ENCODE data around the gene PCBP3. TPM values are rescaled to one million over a fixed set of nuclear protein-coding genes. Genes with fewer than 3 reads are reported as not detected.
"Not testable (repeated sequence)": the region's sequence is repeated elsewhere in the genome, so short reads cannot be mapped to it uniquely, and the experiment has no call there.

The PCBP3 gene
- polyA plus RNA-seq (ENCODE audit: insufficient read length in 10 of 10): 1 to 10 TPM in 8 of 10 donors, under 1 TPM in 2; 0.72 to 2.2 (median 1.2) TPM
- long read RNA-seq, donor 1: 0 reads
- long read RNA-seq, donor 2: 0 reads
- long read RNA-seq, donor 3: 0 reads
- long read RNA-seq, donor 4: 0 reads
- long read RNA-seq, donor 5: 0 reads
- long read RNA-seq, donor 6: 0 reads
- long read RNA-seq, donor 7: 0 reads
- long read RNA-seq, donor 8: 0 reads
- long read RNA-seq, donor 9: 0 reads

- DNase-seq: peak; percentile 81 to 93 (median 88)
Observed at GRCh38 chr21:45643021-45643980, at the start of gene PCBP3. TSS of gene PCBP3 (plus strand) at chr21:45643725. CDS start at chr21:45850086, 206,361 bp downstream.

GRCh38 chr21:45594721-45595489 lies 48.6 kb upstream of the PCBP3 start:
- DNase-seq: no peak

- no peak for DNase-seq
Observed at GRCh38 chr21:45595574-45596295, 47.8 kb upstream of the PCBP3 start.

GRCh38 chr21:45596704-45597318 lies 46.7 kb upstream of the PCBP3 start:
- DNase-seq: peak in 2 of 3 donors; percentile 42 to 55

DNA sequence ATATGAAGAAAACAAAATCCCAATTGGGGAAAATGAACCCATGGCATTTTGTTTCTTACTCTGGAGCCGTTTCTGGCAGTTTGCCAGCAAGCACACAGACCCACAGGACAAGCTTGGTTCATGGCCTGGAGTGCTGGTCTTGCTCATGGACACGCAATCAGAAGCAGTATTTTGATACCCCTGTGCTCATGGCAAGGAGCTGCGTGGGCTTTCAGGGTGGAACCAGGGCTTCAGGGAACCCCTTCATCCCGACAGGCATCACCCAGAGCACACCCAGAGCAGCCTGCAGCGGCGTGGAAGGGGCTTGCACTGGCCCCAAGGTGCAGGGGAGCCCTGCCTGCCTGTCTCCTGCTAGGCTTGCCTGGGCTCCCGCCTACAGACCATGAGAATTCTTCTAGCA lies 45.4 kb upstream of the PCBP3 start:
- DNase-seq: no peak

- DNase-seq: no peak
Observed at GRCh38 chr21:45598666-45599065, 44.9 kb upstream of the PCBP3 start.

DNA sequence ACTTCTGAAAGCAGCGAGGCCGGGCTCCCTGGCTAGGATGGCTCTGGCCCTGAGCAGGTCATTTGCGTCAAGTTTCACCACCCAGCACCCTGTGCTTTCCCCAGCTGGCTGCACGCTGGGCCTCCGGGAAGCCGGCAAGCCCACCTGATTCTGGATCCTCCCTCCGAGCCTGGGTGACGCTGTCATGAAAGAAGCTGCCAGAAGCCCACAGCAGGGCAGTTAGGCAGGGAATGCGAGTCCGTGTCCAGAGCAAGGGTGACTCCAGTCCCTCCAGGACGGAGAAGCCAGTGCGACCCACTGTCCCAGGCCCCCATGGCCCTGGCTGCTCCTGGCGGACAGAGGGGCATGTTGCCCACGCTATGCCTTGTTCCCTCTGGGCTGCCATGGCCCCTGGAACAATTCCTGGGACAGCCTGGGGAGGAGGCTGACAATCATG lies 44.4 kb upstream of the PCBP3 start:
- no peak for DNase-seq

- DNase-seq: no peak
Observed at GRCh38 chr21:45600248-45600647, 43.3 kb upstream of the PCBP3 start.

- no peak for DNase-seq
Observed at GRCh38 chr21:45601551-45601950, 42.0 kb upstream of the PCBP3 start.

DNA sequence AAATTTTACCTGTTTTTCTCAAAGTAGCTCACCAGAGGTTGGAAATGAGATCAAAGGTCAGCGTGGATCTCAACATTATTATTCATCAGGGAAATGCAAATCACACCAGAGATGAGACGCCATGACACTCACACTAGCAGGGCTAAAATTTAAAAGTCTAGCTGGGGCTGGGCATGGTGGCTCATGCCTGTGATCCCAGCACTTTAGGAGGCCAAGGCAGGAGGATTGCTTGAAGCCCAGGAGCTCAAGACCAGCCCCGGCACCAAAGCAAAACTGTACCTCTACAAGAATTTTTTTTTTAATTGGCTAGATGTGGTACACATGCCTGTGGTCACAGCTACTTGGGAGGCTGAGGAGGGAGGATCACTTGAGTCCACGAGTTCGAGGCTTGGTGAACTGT lies 41.4 kb upstream of the PCBP3 start:
- no peak for DNase-seq

DNA sequence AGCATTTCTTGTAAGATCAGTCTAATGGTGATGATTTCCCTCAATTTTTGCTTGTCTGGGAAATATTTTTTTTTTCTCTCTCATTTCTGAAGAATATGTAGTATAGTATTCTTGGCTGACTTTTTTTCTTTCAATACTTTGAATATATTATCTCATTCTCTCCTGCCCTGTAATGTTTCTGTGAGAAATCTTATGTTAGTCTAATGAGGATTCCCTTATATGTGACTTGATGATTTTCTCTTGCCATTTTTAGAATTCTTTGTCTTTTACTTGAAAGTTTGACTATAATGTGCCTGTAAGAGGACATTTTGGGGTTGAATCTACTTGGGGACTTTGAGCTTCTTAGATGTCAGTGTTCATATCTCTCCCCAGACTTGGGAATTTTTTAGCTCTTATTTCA lies 40.0 kb upstream of the PCBP3 start:
- no peak for DNase-seq

DNA sequence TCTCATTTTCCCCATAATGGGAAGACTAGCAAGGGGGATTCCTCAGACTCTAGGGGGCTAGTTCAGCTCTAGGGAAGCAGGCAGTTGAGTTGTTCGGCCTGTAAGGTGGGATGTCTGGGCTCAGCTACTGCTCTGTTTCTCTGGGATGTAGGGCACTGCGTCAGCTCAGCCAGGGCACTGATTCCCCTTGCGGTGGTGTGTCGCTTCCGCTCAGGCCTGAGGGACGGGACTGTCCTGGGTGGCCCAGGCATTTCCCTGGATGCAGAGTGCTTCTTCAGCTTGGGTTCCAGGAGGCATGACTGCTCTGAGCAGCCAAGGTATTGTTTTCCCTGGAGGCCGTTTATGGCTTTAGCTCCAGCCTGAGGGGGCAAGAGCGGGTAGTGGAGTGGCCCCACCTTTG lies 38.8 kb upstream of the PCBP3 start:
- DNase-seq: not testable (repeated sequence)

DNA sequence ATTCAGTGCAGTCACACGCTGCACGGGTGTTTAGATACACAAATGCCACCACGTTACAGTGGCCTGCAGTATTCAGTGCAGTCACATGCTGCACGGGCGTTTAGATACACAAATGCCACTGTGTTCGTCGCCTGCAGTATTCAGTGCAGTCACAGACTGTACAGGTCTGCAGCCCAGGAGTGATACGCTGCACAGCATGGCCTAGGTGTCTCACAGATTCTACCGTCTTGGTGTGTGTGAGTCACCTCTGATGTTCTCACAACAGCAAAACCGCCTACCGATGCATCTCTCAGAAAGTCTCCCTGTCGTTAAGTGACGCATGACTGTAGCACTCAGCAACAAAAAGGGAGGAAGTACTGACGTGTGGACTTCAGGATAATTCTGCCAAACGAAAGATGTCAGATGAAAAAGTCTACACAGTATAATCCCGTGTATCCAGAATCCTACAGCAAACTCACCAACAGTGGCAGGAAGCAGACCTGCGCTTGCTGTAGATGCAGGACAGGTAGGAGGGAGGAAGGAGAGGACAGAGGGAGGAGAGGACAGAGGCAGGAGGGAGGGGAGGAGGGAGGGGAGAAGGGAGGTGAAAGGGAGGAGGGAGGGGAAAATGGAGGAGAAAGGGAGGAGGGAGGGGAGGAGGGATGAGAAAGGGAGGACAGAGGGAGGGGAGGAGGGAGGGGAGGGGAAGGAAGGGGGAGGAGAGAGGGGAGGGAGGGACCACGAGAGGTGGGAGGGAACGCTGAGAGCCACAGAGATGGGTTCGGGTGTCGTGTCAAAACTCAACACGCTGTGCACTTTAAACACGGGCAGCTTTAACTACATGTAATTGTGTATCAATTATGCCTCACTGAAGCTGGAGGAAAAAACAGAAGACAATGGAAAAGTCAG lies 36.3 kb upstream of the PCBP3 start:
- no peak for DNase-seq

DNA sequence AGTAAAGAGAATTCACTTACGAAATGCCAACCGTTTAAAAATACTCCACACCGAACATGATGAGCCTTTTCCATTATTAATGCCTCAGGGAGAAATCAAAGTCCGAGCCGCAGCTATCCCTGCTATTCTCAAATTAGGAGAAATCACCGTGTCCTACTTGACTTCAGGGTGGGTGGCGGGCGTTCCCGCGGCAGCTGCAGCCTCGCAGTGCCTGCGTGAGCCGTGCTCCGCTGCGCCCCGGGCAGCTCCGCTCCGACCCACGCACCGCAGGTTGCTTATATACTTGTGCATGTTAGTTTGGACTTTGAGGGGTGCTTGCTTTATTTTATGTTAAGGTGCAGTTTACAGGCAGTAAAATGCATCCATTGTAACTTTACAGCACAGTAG lies 35.6 kb upstream of the PCBP3 start:
- no peak for DNase-seq

- not testable (repeated sequence) for DNase-seq
Observed at GRCh38 chr21:45608747-45609470, 34.6 kb upstream of the PCBP3 start.

DNA sequence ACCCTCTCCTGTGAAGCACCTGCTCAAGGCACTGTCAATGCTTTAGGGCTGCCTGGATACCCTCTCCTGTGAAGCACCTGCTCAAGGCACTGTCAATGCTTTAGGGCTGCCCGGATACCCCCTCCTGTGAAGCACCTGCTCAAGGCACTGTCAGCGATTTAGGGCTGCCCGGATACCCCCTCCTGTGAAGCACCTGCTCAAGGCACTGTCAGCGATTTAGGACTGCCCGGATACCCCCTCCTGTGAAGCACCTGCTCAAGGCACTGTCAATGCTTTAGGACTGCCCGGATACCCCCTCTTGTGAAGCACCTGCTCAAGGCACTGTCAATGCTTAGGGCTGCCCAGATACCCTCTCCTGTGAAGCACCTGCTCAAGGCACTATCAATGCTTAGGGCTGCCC lies 33.9 kb upstream of the PCBP3 start:
- not testable (repeated sequence) for DNase-seq

GRCh38 chr21:45611296-45611695 lies 32.2 kb upstream of the PCBP3 start:
- DNase-seq: no peak

DNA sequence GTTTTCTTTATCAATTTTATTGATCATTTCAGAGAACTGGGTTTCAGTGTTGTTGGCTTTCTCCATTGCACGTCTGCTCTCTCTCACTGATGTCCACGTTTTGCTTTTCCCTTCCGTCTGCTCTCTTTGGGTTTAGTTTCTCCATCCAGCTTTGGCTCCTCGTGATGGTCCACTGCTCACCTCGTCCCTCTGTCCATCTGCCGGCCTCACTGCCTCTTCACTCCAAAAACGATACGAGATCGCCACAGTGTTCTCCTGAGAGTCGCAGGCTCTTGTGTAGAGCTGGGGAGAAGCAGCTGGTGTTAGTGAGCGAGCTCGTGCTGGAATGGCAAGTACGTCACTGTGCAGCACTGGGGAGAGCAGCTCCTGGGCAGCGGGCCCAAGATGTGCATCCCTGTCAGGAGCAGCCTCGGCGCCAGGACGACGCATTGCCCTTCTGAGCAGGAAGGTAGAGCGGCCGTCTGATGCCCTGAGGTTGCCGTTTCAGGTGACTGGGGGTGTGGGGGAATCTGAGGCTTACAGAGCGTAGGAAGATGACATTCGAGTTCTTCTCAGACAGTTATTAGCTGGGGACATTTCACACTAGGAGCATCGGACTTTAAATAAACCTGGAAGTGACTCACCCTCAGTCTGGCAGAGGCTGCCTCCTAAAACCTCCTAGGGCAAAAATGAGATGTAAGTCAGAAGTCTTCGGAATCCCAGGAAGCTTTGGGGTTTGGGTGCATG lies 31.4 kb upstream of the PCBP3 start:
- DNase-seq: peak in 2 of 3 donors; percentile 20 to 59

GRCh38 chr21:45612665-45613019 lies 30.9 kb upstream of the PCBP3 start:
- not testable (repeated sequence) for DNase-seq
